ENCODE results near the gene FILIP1. TPM values are rescaled to one million over a fixed set of nuclear protein-coding genes. Genes with fewer than 3 reads are reported as not detected.

Gene FILIP1
- total RNA-seq, 6 experiments from 2014 or later: 0.09 to 0.24 (median 0.12) TPM

DNA sequence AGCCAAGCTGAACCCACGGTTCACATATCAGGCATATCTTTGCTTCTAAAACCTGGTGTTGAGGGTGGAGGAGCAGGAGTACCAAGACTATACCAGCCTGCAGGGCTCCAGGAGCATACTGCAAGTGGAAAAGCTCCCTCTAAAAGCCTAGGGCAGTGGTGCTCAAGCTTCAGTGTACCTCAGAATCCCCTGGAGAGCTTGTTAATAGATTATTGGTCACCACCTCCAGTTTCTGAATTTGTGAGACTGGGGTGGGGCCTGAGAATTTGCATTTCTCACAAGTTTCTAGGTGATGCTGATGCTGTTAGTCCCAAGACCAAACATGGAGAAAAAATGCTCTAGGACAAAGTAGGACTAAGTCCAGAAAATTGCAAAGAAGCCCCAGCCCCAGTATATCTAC, 65.4 kb downstream of the FILIP1 start:
- DNase-seq: no peak
- H3K36me3 Mint-ChIP-seq (ENCODE audit: low read depth): 0 out of 2 replicates have a peak, but pooled peaks cover 3% of the 10 kb centered on the region
- H3K27me3 Mint-ChIP-seq (ENCODE audit: insufficient read depth): no peaks in the 10 kb centered on the region; the same call in 1 of the 2 replicates
- H3K4me3 Mint-ChIP-seq: no peak overlapping the region
- H3K27ac Mint-ChIP-seq: no peak overlapping the region
- H3K4me1 Mint-ChIP-seq (ENCODE audit: low read depth): peaks cover 45% of the 10 kb centered on the region
- no peak for TF ChIP-seq CTCF (IDR thresholded peaks at IDR 0.05)
- H3K9me3 Mint-ChIP-seq: no peaks in the 10 kb centered on the region; the same call in 1 of the 2 replicates

DNA sequence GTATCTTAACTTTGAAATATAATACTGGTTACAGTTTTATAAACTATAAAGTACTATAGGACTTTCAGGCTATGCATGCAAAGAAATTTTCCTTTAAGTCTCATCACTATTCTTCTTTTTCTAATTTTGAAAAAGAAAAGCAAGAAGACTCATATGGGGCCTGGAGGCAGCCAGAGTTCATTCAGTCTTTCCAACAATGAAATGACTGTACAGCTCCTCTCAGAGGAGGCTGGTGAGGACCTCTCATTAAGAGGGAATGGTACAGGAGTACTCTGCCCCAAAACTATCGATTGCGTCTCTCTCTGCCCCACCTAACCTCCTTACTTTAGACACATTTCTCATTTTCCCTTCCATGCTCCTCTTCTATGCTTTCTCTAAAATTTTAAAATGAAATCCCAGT, 66.3 kb downstream of the FILIP1 start:
- Mint-ChIP-seq H3K4me1 (ENCODE audit: low read depth) (peaks cover 45% of the 10 kb centered on the region), H3K9me3 (no peaks in the 10 kb centered on the region), H3K27ac (no peak overlapping the region), H3K4me3 (no peak overlapping the region), H3K27me3 (ENCODE audit: insufficient read depth) (no peaks in the 10 kb centered on the region; the same call in 1 of the 2 replicates), H3K36me3 (ENCODE audit: low read depth) (0 out of 2 replicates have a peak, but pooled peaks cover 3% of the 10 kb centered on the region)
- DNase-seq: no peak
- TF ChIP-seq CTCF (IDR thresholded peaks at IDR 0.05): no peak

DNA sequence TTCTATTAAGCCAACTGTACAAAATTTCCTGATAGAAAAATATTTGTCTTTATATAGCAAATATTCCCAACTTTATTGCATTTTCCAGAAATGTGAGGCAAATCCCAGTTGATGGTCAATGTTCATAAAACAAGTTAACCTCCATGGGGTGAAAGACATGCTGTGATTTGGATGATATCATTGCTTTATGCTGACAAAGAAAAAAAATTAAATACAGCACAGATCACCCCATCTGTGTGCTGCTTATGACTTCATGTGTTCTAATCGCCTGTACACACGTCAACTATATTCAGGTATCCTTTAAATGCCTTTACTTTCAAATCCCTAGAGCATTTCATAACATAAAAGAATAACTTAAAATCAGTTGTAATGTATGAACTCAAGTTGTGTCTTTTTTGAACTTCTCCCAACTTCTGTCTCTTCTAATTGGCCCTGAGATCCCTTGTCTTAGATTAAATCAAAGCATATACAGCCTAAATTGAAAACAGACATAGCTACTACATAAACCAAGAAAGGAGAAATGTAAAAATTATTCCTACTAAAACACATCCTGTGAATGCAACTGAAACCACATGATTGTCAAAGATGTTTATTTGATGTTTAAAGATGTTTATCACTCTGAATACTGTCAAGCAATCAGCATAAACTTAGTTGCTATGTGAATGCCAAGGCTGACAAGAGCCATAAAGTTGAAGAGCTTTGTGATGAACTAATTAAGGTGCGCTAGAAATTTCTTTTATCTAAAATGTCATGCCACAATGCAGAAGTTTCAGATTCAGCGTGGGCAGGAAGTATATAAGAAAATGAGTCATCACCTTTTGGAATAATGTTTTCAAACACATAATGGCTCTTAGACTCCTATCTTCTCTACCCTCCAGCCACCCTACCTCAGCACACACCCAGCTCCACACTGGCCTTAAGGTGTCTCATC, 68.7 kb downstream of the FILIP1 start:
- DNase-seq: no peak
- Mint-ChIP-seq H3K36me3 (ENCODE audit: low read depth) (0 out of 2 replicates have a peak, but pooled peaks cover 3% of the 10 kb centered on the region), H3K9me3 (no peaks in the 10 kb centered on the region), H3K4me1 (ENCODE audit: low read depth) (peaks cover 47% of the 10 kb centered on the region), H3K27me3 (ENCODE audit: insufficient read depth) (no peaks in the 10 kb centered on the region; the same call in 1 of the 2 replicates), H3K27ac (peak overlapping the region; percentile 3; the same call in 1 of the 2 replicates), H3K4me3 (peak overlapping the region; percentile 40)
- TF ChIP-seq CTCF (IDR thresholded peaks at IDR 0.05): no peak

- Mint-ChIP-seq H3K27me3 (ENCODE audit: insufficient read depth) (no peaks in the 10 kb centered on the region; the same call in 1 of the 2 replicates), H3K4me1 (ENCODE audit: low read depth) (peaks cover 50% of the 10 kb centered on the region), H3K36me3 (ENCODE audit: low read depth) (0 out of 2 replicates have a peak, but pooled peaks cover 3% of the 10 kb centered on the region), H3K27ac (no peak overlapping the region), H3K9me3 (no peaks in the 10 kb centered on the region), H3K4me3 (no peak overlapping the region)
- no peak for TF ChIP-seq CTCF (IDR thresholded peaks at IDR 0.05)
- DNase-seq: no peak
These were observed 70.2 kb downstream of the FILIP1 start for GRCh38 chr6:75423386-75423785.

DNA sequence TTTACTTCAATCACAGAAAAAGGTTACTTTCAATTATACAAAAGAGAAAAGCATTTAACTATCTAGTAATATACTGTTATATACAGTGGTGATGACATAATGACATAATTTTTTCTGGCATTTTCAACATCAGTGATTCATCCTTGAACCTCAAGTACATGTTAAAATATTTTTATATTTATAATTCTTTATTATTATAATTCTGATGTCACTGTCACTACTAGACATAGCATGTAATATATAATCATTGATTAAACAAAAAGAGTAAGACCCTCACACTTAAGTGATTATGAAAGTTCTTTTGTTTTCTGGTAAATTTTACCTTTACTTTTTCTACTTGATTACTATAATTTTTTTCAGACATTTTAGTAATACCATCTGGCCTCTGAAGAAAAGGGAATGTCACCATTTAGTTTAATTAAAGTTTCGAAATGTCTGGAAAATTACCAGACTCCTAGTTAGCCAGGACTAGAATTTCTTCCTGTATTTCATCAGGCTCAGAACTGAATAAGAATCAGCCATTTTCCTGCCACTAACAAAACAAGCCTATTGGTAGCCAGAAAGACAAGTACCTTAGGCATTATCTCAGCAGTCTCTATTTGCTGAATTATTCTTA, 71.5 kb downstream of the FILIP1 start:
- no peak for TF ChIP-seq CTCF (IDR thresholded peaks at IDR 0.05)
- H3K4me3 Mint-ChIP-seq: no peak overlapping the region
- H3K9me3 Mint-ChIP-seq: no peaks in the 10 kb centered on the region
- peaks cover 62% of the 10 kb centered on the region for H3K4me1 Mint-ChIP-seq (ENCODE audit: low read depth)
- H3K36me3 Mint-ChIP-seq (ENCODE audit: low read depth): 0 out of 2 replicates have a peak, but pooled peaks cover 3% of the 10 kb centered on the region
- no peaks in the 10 kb centered on the region for H3K27me3 Mint-ChIP-seq (ENCODE audit: insufficient read depth)
- H3K27ac Mint-ChIP-seq: no peak overlapping the region
- no peak for DNase-seq
